Measurements from ENCODE around the gene TLL2.

DNA sequence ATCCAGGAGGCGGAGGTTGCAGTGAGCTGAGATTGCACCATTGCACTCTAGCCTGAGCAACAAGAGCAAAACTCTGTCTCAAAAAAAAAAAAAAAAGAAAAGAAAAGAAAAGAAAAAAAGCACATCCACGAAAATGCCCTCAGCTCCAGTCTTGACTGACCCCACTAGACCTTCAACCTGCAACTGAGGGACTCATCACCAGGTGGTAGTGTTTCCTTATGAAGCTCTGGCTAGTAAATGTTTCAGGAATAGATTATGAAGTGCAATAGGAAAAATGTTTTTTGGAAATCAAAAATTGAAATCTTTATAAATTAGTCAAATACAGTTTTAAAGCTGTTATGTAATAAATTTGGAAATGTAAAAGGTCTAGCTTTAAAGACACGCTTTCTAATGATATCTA is 22.4 kb downstream of the TLL2 start:
- TF ChIP-seq POLR2AphosphoS5 (IDR thresholded peaks at IDR 0.05) = no peak
- TF ChIP-seq, protein P1, sequence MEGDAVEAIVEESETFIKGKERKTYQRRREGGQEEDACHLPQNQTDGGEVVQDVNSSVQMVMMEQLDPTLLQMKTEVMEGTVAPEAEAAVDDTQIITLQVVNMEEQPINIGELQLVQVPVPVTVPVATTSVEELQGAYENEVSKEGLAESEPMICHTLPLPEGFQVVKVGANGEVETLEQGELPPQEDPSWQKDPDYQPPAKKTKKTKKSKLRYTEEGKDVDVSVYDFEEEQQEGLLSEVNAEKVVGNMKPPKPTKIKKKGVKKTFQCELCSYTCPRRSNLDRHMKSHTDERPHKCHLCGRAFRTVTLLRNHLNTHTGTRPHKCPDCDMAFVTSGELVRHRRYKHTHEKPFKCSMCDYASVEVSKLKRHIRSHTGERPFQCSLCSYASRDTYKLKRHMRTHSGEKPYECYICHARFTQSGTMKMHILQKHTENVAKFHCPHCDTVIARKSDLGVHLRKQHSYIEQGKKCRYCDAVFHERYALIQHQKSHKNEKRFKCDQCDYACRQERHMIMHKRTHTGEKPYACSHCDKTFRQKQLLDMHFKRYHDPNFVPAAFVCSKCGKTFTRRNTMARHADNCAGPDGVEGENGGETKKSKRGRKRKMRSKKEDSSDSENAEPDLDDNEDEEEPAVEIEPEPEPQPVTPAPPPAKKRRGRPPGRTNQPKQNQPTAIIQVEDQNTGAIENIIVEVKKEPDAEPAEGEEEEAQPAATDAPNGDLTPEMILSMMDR (IDR thresholded peaks at IDR 0.05) = peak in 1 of 4 experiments; percentile 26

Data from gastroesophageal sphincter (tissue), 3 donors.